HL-60 (cell line): Measurements from ENCODE around the gene IFNLR1.

Source experiments
- DNase-seq, 2 experiments: peaks; one replicate each; pipeline ENCODE4 v3.0.0-alpha.2; 2010 to 2020; ENCODE audit warnings: low read depth in 1 of 2, low spot score in 1 of 2
- H3K27ac ChIP-seq: fragments of 250-450 bp; sonication (Bioruptor Pico); replicated peaks from 2 replicates; pipeline ENCODE4 v1.5.1; 2020; ENCODE audit warnings: mild to moderate bottlenecking, moderate library complexity
- H3K27me3 ChIP-seq: fragments of 250-450 bp; sonication (Bioruptor Pico); 2 replicates; pipeline ENCODE4 v1.5.1; 2021; ENCODE audit warnings: mild to moderate bottlenecking, moderate library complexity; ENCODE audit not compliant: insufficient read depth, poor library complexity, severe bottlenecking
- H3K4me3 ChIP-seq: replicated peaks from 2 replicates; pipeline ENCODE4 v1.5.1; 2011; ENCODE audit warnings: mild to moderate bottlenecking, control low read depth, low read length; ENCODE audit not compliant: insufficient read depth
- GABPA ChIP-seq: IDR thresholded peaks from 2 replicates; pipeline ENCODE4 v1.6.1; 2012; ENCODE audit warnings: low read depth
- POLR2AphosphoS5 ChIP-seq: IDR thresholded peaks from 2 replicates; pipeline ENCODE4 v1.6.1; 2012; ENCODE audit warnings: low read depth
- SPI1 ChIP-seq: IDR thresholded peaks from 2 replicates; pipeline ENCODE4 v1.6.1; 2012; ENCODE audit warnings: low read depth, mild to moderate bottlenecking, borderline replicate concordance
- TF ChIP-seq, protein P1 (sequence below): IDR thresholded peaks from one replicate; pipeline ENCODE4 v1.5.1; 2011; ENCODE audit warnings: low read length, control low read depth, inconsistent platforms; ENCODE audit not compliant: insufficient read depth
- TF ChIP-seq, protein P2 (sequence below): IDR thresholded peaks from 2 replicates; pipeline ENCODE4 v1.6.1; 2012; ENCODE audit warnings: low read depth; ENCODE audit not compliant: insufficient replicate concordance

IFNLR1 gene

DNA sequence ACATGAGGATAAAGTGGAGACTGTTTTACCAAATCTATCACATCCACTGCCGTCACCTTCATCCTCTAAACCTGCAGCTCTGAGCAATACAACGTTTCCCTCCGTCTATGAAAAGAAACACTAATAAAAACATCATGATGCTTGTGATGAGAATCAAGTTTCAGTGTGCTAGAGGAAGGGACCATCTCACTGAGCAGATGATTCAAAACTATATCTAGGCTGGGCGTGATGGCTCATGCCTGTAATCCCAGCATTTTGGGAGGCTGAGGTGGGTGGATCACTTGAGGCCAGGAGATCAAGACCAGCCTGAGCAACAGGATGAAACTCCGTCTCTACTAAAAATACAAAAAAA, 60.4 kb downstream of the IFNLR1 start:
- Histone ChIP-seq H3K4me3 (no peak overlapping the region), H3K27me3 (no peaks in the 10 kb centered on the region), H3K27ac (no peak overlapping the region)
- TF ChIP-seq, protein P1, sequence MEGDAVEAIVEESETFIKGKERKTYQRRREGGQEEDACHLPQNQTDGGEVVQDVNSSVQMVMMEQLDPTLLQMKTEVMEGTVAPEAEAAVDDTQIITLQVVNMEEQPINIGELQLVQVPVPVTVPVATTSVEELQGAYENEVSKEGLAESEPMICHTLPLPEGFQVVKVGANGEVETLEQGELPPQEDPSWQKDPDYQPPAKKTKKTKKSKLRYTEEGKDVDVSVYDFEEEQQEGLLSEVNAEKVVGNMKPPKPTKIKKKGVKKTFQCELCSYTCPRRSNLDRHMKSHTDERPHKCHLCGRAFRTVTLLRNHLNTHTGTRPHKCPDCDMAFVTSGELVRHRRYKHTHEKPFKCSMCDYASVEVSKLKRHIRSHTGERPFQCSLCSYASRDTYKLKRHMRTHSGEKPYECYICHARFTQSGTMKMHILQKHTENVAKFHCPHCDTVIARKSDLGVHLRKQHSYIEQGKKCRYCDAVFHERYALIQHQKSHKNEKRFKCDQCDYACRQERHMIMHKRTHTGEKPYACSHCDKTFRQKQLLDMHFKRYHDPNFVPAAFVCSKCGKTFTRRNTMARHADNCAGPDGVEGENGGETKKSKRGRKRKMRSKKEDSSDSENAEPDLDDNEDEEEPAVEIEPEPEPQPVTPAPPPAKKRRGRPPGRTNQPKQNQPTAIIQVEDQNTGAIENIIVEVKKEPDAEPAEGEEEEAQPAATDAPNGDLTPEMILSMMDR, result no peak
- TF ChIP-seq, protein P2, sequence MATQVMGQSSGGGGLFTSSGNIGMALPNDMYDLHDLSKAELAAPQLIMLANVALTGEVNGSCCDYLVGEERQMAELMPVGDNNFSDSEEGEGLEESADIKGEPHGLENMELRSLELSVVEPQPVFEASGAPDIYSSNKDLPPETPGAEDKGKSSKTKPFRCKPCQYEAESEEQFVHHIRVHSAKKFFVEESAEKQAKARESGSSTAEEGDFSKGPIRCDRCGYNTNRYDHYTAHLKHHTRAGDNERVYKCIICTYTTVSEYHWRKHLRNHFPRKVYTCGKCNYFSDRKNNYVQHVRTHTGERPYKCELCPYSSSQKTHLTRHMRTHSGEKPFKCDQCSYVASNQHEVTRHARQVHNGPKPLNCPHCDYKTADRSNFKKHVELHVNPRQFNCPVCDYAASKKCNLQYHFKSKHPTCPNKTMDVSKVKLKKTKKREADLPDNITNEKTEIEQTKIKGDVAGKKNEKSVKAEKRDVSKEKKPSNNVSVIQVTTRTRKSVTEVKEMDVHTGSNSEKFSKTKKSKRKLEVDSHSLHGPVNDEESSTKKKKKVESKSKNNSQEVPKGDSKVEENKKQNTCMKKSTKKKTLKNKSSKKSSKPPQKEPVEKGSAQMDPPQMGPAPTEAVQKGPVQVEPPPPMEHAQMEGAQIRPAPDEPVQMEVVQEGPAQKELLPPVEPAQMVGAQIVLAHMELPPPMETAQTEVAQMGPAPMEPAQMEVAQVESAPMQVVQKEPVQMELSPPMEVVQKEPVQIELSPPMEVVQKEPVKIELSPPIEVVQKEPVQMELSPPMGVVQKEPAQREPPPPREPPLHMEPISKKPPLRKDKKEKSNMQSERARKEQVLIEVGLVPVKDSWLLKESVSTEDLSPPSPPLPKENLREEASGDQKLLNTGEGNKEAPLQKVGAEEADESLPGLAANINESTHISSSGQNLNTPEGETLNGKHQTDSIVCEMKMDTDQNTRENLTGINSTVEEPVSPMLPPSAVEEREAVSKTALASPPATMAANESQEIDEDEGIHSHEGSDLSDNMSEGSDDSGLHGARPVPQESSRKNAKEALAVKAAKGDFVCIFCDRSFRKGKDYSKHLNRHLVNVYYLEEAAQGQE, result no peak
- no peak for TF ChIP-seq SPI1
- TF ChIP-seq POLR2AphosphoS5, result no peak
- no peak for TF ChIP-seq GABPA
- no peak for DNase-seq

DNA sequence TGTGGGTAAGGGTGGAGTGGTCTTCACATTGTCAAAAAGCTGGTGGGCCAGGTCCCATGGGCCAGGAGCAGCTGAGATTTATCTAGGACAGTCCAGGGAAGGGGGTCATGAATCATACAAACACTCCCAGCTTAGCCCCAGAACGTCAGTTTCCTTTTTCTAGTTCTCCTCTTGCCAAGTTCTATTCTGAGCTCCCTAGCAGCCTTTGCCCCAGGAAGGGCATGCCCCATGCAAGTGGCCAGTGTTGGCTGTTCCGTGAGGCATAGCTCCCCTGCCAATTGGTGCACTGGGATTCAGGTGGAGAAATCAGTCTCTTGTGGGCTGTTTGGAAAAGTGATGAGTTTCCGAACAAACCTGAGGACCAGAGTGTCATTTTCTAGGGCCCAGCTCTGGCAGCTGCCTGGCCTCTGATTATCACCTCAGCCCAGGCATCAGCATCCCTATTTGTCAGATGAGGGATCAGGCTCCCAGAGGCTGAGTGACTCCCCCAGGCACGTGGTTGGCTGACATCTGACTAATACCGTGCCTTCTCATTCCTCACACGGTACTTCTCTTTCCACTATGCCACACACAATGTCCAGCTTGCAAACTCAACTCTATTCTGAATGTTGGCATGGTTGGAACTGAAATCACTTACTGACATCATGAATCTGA, 60.9 kb downstream of the IFNLR1 start:
- no peak overlapping the region for H3K4me3 ChIP-seq
- no peaks in the 10 kb centered on the region for H3K27me3 ChIP-seq
- TF ChIP-seq, protein P2, result no peak
- TF ChIP-seq, protein P1, result no peak
- TF ChIP-seq SPI1, result no peak
- TF ChIP-seq POLR2AphosphoS5, result no peak
- TF ChIP-seq GABPA, result no peak
- no peak overlapping the region for H3K27ac ChIP-seq
- DNase-seq, result peak in 1 of 2 experiments; percentile 18

DNA sequence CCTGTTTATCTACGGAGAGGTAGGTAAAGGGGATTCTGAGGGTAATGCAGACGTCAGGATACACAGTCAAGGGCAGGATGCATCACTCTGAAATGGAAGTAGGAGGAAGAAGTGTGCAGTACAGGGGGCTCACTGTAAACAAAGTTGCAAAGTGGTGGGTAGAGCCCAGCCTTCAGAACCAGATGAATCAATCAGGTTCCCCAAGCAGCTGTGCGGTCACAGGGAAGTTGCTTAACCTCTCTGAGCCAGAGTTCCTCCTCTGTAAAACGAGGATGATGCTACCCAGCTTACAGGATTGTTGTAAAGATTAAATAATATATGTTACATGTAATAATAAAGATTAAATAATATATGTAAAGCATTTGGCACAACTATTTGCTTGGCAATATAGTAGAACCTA, 61.6 kb downstream of the IFNLR1 start:
- H3K4me3 ChIP-seq, result no peak overlapping the region
- H3K27me3 ChIP-seq, result no peaks in the 10 kb centered on the region
- TF ChIP-seq, protein P1, result no peak
- TF ChIP-seq, protein P2, result no peak
- TF ChIP-seq GABPA (no peak), POLR2AphosphoS5 (no peak), SPI1 (no peak)
- H3K27ac ChIP-seq, result no peak overlapping the region
- no peak for DNase-seq
